GM19025 (cell line): ENCODE measurements around the gene HIPK4.
"Not testable (repeated sequence)": the region's sequence is repeated elsewhere in the genome, so short reads cannot be mapped to it uniquely, and the experiment has no call there.

Experiments
- ATAC-seq: cut with Tn5 transposase; IDR thresholded peaks from one replicate; pipeline ENCODE4 v1.9.1; 2021; ENCODE audit warnings: mild to moderate bottlenecking, low read depth, moderate library complexity; ENCODE audit not compliant: unreplicated experiment

Gene HIPK4

DNA sequence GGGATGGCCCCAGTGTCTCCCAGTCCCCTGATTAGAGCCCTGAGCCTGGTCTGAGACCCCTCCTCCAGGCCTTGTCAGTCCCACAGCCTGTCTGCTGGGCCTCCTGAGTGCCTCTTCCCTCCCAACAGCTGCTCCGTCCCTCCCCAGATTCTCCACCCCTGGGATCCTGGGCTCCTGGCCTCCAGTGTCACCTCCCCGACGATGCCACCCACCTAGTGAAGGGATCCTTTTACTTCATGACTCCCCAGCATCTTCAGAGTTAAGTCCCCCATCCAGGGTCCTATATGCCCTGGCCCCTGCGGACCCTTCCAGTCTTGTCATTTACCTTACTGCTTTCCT is 27.6 kb upstream of the HIPK4 start:
- no peak for ATAC-seq

DNA sequence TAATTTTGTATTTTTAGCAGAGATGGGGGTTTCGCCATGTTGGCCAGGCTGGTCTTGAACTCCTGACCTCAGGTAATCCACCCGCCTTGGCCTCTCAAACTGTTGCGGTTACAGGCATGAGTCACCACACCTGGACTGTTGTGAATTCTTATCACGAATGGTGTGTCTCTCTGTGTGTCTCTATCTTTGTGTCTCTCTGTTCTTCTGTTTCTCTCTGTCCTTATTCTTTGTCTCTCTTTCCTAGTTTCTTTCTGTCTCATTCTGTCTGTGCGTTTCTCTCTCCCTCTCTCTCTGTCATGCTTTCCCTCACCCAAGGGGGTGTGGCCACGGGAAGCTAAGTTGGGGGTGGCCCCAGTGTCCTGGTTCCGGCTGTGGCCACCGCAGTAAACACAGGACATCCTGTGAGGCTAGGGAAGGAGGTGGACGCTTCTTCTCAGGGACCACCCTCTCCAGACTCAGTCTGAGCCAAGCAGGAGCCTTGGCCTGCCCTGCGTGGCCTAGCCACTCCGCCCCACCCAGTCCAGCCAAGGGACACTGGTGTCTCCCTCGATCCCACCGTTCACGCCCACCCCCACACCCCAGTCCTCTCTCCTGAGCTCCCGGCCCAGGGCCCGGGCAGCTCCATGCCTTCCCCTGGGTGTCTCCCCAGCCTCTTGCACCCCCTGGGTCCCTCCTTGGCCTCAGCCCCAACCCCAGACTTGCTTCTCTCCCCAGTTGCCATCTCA is 27.1 kb upstream of the HIPK4 start:
- no peak for ATAC-seq

DNA sequence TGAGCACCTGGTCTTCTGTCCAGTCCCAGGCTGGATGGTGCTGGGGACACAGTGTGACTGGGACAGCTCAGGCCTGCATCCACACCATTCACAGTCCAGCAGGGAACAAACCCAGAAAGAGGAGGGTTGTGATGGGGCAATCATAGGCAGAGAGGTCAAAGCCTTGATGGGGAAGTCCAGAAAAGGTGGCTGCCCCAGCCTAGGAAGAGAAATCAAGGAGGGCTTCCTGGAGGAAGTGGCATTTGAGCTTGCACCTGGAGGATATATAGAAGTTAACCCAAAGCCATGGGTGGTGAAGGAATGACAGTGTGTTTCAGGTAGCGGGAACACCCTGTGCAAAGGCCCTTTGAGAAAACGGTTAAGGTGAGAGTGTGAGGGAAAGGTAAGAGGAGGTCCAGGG is 25.8 kb upstream of the HIPK4 start:
- no peak for ATAC-seq

DNA sequence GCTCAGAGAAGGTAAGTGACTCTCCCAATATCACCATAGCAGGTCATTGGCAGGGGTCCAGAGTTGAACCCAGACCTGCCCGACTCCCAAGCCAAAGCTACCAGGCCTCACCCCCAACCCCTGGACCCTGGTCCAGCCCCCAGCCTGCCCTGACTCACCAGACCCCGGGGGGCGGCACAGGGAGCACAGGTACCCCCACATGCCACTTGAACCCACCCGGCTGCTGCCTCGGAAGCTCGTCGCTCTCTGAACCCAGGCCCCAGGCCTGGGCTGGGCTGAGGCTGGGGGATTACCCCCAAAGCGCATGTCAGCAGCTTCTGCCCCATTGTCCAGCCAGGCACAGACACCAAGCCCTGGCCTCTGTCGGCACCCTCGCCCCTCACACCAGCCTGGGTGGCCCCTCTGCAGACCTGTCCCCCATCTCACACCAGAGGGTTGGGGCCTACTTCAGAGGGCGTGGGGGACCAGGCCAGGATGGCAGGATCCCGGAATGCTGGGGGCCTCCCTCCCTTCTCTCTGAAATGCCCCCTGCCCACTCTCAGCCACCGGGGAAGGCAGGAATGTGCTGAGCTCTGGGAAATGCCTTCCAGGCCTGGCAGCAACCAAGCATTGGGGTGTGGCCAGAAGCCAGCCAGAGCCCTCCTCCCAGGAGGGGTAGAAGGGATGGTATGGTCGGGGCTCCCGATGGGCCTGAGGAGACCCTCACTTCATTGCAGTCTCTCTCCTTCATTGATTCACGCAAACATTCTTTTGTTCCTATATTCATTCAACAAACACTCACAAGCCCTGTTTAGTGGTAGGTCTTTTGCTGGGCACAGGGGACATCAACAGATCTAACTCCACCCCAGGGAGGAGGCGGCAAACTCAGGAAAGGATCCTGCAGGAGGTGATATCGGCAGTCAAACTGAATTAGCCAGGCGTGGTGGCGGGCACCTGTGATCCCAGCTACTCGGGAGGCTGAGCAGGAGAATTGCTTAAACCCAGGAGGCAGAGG is 24.9 kb upstream of the HIPK4 start:
- ATAC-seq = no peak

DNA sequence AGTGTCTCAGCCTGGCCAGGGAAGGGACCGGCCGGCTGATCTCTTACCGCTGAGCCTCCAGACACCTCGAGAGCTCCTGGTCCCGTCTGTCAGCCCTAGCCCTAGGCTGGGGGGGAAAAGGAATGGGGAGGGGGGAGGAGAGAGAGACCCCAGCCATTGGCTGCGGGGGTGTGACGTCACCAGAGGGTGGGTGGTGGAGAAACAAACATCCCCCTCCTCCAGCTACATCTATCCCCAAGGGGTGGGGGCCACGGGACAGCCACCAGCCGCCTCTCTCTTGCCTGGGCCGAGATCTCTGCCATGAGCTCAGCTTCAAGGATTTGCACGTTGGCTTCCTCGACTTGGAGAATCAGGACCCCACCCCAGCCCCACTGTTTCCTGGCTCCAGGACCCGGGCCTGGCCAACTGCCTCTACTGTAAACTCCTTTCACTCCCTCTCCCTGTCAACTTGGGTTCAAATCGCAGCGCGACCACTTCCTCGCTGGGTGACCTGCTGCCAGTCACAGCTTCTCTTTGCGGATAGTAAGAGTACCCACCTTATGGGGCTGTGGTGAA is 23.4 kb upstream of the HIPK4 start, which contains the start of gene PRX:
TSS of gene PRX (minus strand) at position 88 of the 555 bp plus-strand sequence. CDS start 5,446 bp downstream, outside the sequence.
- ATAC-seq = no peak

DNA sequence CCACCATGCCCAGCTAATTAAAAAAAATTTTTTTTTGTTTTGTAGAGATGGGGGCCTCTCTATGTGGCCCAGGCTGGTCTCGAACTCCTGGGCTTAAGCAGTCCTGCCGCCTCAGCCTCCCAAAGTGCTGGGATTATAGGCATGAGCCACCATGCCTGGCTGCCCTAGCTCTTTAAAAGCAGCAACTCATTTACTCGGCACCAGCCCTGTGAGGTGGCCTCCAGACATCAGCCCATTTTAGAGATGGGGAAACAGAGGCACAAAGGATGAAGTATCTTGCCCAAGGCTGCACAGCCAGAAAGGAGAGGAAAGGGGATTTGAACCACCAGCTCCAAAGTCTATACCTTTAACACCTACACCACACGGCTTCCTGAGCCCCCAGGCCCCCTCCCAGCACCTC is 22.9 kb upstream of the HIPK4 start:
- no peak for ATAC-seq

DNA sequence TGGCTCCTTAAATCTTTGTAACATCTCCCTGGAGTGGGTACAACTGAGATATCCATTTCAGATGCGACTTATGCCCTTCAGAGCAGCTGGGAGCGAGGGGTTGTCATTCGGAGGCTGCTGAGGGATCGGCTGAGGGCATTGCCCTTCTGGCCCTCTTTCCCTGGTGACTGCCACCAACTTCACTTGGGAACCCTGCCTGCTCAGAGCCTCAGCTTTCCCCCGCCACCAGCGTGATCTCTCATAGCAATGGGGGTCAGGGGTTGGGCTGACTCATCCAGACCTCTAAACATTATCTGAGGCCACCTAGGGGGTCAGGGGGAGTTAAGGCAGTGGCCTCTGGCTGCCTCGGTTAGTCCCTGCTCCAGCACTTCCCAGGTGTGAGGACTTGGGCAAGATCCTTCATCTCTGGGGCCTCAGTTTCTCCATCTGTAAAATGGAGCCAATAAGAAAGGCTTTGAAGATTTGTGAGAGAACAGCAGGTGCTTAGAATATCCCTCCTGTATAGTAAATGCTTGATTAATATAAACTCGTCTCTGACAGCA is 22.0 kb upstream of the HIPK4 start:
- ATAC-seq = no peak

DNA sequence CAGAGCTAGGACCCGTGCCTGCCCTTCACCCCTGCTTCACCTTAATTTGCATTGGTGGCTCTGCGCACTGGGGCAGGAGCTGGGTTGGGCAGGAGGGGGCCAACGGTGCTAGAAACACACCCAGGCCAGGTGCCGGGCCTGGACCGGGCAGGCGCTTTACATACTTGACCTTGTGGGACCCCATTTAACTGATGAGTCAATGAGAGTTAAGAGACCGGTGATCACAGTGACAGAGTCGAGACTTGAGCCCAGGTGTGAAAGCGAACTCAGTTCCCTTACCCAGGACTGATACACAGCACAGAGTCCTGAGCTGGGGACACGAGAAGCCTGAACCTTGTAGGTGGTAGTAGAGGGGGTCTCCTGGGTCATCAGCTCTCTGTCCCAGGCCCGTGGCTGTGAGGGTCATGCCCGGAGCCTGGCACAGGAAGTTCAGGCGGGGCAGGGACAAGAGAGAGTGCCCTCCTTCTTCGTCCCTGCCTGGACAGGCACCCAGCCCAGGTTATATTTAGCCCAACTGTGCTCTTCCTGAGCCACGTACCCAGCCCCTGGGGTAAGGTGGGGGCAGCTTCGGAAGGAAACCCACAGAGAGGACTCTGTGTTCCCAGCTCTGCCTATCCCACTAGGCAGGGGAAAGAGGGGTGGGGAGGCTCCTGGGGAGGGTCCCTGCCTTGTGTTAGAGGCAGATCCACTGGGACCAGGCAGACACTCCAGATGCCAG is 21.3 kb upstream of the HIPK4 start:
- no peak for ATAC-seq

DNA sequence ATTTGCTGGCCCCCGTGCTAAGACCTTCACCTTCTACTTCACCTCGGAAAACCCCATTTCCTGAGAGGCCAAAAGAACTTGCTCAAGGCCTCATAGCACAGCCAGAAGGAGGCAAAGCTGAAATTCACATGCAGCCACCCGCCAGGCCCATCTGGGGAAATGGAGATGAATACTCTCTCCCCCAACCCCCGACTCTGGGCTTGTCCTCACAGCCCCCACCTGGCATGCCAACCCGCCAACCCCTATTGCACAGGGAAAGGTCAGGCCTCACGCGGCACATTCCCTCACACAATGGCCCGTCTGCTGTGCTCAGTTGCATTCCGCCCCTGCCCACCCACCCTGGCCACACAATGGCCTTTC is 20.0 kb upstream of the HIPK4 start:
- ATAC-seq = no peak

DNA sequence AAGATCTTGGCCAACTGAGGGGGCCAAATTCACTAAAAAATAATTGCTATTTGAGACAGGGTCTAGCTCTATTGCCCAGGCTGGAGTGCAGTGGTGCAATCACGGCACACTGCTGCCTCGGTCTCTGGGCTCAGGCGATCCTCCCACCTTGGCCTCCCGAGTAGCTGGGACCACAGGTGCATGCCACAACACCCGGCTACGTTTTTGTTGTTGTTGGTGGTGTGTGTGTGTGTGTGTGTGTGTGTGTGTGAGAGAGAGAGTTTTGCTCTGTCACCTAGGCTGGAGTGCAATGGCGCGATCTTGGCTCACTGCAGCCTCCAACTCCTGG is 18.6 kb upstream of the HIPK4 start:
- not testable (repeated sequence) for ATAC-seq

DNA sequence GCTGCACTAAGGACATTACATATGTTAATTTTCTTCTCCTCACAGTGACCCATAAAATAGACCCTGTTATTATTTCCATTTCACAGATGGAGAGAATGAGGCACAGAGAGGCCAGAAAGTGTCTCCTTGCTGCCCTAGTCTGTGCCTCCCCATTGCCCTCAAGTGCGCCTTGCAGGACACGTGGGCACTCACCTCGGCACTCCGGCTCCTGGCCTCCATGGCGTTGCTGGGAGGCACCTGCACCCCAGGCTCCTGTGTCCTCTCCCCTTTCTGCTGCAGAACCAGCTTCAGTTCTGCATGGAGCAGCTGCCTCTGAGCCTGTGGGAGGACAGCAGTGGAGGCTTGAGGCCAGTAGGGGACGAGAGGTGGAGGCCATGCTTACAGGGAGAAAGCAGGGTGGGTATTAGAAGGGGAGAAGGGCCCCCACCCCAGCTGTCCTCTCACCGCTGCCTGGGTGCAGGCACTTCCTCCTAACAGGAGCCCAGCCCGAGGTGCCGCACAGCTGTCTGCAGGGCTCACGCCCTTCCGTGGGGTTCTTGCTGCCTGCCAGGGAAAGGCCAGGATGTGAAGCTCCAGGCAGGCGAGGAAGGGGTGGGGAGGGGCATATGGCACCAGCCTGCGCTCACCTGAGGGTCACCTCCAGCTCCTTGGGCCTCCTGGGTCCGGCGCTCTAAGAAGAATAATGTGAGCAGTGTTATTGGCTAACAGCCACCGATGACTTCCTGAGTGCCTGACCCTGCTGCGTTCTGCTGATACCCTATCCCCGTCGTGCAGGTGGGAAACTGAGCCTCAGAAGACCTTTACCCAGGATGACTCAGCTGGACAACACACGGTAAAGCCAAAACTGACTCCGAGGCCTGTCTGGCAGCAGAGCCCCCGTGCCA is 18.0 kb upstream of the HIPK4 start:
- ATAC-seq = no peak

DNA sequence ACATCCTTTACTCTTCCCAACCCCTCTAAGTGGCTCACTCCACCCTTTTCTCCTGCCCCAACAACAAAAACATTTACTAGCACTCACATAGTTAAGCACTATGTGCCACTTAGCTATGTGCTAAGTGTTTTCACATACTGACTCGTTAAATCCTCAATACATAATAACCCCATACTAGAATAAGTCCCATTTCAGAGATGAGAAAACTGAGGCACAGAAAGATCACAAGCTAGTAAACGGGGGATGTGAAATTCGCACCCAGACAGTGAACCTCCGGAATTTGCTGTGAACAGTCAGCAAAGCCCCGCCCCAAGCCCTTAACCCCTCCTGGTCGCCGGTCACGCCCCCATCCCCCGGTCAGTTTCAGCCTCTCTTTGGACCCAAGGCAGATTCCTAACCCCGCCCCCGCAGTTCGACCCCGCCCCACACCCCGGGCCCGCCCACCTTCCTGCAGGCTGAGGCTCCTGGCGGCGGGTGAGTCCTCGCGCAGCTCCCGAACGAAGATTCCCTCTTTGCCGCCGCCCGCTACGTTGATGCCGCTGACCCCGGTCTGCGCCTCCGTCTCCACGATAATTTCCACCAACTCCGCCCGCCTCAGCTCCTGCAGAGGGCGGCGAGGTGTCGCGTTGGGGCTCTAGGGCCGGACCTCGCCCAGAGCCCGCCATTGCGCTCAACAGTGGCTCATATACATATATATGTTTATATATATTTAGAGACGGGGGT is 13.4 kb upstream of the HIPK4 start:
- ATAC-seq = peak; percentile 40

DNA sequence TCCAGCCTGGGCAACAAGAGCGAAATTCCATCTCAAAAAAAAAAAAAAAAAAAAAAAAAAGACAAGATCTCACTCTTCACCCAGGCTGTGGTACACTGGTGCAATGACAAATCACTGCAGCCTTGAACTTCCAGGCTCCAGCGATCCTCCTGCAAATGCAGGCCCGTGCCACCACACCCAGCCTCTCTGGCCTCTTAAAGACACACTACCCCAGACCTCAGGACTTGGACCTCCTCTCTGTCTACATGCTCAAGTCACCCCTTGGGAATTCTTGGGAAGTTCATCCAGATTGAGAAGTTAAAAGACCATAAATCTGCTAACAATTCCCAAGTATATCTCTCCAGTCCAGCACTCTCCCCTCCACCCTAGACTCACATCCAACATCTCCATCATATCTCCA is 10.6 kb upstream of the HIPK4 start:
- no peak for ATAC-seq

DNA sequence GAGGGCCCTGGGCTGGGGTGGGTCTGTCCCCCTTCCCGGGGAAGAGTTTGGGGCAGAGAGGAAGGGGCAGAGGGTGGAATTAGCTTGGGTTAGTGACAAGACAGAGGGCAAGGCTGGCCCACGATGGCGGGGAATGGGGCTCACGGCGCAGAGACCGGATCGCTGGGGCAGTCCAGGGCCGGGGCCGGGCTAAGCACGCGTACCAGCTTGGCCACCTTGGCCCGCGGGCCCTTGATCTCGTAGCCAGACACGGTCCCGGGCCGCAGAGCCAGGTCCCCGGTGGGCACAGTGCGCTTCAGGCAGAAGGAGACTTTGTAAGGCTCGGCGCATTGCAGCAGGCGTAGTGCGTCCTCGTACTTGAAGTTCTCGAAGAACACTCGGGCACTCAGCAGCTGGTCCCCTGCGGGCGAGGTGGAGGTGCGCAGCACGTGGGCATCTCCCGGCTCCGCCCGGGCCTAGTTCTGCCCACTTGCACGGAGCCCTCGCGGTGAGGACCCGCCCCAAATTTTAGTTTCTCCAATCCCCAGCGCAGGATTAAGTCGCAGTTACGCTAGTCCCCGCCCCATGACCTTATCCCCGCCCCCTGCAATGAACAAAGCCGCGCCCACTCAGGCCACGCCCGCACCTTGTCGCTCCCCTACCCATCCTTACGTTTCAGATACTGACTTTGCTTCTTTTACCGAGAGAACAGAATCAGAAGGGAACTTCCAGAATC is 8.6 kb upstream of the HIPK4 start:
- ATAC-seq = no peak

DNA sequence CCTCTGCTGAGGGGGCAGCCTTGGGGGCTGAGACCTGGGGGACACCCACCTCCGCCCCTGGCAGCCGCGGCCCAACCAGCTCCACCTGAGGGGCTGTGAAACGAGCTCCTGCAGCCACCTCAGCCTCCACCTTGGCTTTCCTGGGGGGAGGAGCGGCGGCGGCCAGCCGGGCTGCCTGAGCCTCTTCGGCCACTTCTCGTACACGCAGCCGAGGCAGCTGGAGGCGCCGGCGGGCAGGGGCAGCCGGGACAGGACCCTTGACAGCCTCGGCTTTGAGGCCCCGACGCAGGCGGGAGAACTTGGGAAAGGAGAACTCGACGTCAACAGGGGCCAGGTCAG is 7.6 kb upstream of the HIPK4 start:
- no peak for ATAC-seq

DNA sequence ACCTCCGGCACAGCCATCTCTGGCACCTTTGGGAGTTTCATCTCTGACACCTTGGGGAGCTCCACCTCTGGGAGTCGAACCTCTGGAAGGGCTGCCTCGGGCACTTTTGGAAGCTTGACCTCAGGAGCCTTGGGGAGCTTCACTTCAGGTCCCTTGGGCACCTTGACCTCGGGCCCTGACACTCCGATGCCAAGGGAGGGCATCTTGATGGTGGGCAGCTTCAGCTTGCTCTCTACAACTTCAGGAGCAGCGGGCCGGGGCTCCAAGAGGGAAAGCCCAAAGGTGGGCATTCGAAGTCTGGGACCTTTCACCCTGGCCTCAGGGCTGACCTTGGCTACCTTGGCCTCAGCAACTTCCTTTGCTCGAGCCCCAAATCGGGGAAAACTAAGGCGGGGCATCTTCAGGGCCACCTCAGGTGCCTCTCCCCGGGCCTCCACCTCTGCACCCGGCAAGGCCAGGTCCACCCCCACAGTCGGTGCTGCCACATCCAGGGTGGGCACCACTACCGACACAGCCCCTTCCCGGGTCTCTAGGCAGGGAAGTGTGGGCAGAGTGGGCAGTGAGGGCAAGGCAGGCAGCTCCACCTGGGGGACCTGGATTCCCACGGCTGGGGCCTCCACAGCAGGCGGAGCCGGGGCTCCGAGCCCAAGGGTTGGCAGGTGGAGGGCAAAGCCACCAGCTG is 7.0 kb upstream of the HIPK4 start:
- ATAC-seq = no peak

DNA sequence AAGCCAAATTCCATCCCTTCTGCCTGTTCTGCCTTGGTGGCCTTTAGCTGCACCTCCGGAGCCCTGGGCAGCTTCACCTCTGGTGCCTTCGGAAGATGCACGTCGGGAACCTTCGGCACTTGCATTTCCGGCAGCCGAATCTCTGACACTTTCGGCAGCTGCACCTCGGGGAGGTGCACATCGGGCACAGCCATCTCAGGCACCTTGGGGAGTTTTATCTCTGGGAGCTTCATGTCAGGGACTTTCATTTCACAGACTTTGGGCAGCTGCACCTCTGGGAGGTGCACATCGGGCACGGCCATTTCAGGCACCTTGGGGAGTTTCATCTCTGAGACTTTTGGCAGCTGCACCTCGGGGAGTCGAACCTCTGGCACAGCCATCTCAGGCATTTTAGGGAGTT is 6.0 kb upstream of the HIPK4 start:
- ATAC-seq = no peak

DNA sequence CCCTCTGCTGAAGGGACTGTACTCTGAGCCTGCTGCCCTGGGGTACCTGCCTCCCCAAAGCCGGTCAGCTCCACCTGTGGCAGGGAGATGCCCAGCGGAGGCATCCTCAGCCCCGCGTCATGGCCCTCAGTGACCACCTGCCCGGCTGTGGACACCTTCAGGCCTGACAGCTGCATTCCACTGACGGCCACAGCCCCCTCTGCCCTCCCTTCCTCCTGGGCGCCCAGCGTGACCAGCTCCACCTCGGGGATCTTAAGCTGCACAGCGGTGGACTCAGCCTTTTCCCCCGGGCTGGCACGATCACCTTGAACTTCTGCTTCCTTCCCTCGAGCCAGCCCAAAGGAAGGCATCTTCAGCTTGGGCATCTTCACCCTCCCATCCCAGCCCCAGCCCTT is 4.8 kb upstream of the HIPK4 start:
- ATAC-seq = no peak
